Left hindlimb (tissue), 1 donor: Measurements from ENCODE around the gene MAP3K10.

ENCODE experiments used
- DNase-seq: peaks from one replicate; pipeline ENCODE4 v3.0.0-alpha.2; 2018

Gene MAP3K10

GRCh38 chr19:40234429-40235237, 43.4 kb downstream of the MAP3K10 start:
- no peak for DNase-seq

GRCh38 chr19:40235238-40236025, 44.2 kb downstream of the MAP3K10 start:
- no peak for DNase-seq

- no peak for DNase-seq
Observed at GRCh38 chr19:40236026-40236355, 44.8 kb downstream of the MAP3K10 start.

DNA sequence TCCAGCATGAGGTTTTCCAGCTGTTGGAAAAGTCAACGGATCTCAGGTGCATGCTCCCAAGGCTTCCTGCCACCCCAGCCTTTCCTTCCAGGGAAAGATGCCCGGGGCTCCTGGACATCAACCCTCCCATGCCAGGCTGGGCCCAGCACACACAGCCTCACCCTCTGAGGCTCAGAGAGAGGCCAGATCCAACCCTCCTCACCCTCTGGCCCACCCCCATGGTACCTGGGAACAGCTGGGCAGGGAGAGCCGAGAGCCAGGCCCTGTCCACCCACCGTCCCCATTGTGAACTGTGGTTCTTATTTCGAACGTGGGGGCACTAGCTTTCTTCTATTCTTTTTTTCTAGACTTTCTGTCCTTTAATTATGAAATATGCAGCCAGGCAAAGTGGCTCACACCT, 45.1 kb downstream of the MAP3K10 start:
- DNase-seq, result no peak

DNA sequence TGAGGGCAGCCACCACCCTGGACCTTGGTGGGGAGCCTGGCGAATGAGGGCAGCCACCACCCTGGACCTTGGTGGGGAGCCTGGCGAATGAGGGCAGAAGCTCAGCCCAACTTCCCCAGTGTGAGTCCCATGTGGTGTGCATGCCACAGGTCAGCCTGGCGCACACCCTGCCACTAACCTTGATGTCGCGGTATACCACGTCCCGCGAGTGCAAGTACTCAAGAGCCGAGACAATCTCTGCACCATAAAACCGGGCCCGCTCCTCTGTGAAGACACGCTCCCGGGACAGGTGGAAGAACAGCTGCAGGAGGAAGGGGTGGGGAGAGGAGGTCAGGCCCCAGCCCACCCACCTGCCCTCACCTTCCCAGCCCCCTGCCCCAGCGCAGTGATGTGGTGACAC, 46.6 kb downstream of the MAP3K10 start:
- no peak for DNase-seq

DNA sequence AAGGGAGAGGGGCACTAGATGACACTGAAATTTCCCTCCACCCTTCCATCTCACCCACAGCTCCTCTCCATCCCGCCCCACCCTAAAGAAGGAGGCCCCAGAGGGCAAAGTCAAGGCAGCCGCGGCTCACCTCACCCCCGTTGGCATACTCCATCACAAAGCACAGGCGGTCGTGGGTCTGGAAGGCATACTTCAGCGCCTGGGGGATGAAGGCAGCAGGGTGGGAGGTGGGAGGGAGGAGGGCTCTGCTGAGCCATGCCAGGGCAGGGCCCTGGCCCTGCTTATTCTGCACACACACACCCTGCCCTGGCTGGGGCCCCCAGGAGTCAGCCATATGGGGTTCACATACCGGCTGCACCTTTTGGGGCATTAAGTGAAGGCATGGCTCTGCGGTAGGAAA, 47.5 kb downstream of the MAP3K10 start:
- no peak for DNase-seq

- DNase-seq, result no peak
Observed at GRCh38 chr19:40239415-40240226, 48.4 kb downstream of the MAP3K10 start.

DNA sequence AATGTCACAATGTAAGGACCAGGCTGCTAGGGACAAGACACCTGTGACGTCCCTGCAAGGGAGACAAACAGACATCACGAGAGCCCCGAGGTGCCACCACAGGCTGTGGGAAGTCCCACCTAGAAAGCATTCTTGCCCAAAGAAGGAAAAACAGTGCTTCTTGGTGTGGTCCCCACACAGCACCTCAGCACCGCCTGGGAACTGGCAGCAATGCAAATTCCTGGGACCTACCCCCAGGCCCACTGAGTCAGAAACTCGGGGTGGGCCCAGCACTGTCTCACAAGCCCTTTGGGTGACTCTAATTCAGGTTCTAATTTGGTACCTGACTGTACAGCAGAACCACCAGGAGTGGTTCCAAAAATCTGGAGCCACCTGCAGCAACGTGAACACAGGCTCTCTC, 49.1 kb downstream of the MAP3K10 start:
- DNase-seq, result no peak

GRCh38 chr19:40241125-40241808, 50.0 kb downstream of the MAP3K10 start:
- DNase-seq, result no peak

DNA sequence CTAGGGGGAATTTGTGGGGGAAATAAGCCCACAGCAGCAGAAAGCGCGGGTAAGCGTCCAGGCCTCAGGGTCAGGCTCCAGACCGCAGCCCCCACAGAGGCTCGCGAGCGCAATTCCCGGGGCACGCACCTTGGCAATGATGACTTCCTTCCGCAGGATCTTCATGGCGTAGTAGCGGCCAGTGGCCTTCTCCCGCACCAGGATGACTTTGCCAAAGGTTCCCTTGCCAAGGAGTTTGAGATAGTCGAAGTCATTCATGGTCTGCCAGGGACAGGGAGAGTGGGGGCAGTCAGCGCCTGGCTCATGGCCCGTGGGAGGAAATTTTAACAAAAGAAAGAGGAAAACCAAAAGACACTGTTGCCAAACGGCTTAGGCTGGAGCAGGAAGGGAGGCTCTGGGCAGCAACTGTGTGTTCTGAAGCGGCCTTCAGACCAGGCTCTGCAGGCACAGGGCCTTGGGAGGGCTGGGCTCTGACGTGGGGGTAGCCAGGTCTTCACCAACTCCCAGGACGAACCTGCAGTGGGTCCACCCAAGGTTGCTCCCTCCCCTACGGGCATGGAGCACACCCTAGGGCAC, 50.7 kb downstream of the MAP3K10 start:
- DNase-seq, result no peak

DNA sequence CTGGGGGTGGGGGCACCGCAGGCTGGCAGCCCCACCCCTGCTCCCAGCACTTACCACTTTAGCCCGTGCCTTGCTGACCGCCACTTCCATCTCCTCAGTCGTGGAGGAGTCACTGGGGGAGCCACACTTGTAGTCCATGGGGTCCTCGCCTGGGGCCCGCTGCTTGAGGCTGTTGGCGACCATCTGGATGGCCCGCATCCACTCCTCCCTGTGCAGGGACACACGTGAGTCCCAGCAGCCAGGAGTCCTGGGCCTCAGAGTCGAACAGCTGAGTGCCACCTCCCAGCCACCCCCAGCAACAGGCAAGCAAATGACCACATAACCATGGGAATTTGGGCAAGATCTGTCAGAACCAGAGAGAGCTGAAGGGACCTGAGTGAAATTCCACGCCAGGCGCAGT, 51.3 kb downstream of the MAP3K10 start:
- DNase-seq, result no peak

- no peak for DNase-seq
Observed at GRCh38 chr19:40243181-40243580, 52.0 kb downstream of the MAP3K10 start.

- no peak for DNase-seq
Observed at GRCh38 chr19:40244579-40245317, 53.5 kb downstream of the MAP3K10 start.

- no peak for DNase-seq
Observed at GRCh38 chr19:40245506-40246128, 54.4 kb downstream of the MAP3K10 start.

DNA sequence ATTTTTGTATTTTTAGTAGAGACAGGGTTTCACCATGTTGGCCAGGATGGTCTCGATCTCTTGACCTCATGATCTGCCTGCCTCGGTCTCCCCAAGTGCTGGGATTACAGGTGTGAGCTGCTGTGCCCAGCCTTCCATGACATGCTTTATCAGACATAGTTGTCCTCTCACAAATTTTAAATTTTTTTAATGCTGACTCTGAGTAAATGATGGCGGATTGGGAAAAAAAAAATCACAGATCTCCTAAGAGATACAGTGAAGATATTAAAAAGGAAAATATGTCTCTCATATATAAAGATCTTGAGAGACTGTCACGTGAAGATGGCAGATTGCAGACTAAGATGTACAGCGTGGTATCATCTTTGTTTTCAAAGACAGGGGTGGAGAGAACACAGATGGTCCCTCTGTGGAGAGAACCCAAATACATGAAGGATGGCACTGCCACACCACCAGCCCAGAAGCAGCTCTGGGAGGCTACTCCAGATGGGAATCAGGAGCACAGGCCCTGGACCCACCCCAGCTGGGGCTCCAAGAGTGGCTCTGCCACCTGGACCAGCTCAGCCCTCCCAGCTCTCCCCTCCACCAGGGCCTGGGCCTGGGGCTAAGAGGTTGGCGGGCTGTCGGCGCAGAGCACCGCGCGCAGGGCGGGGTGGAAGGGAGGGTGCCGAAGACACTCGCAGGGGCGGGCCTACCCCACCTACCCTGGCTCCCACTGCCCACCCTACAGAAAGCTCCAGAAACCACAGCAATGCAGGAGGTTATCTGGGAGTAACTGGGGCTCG, 55.3 kb downstream of the MAP3K10 start:
- DNase-seq, result no peak

- DNase-seq, result no peak
Observed at GRCh38 chr19:40247178-40247577, 56.0 kb downstream of the MAP3K10 start.

- DNase-seq, result no peak
Observed at GRCh38 chr19:40247735-40248262, 56.6 kb downstream of the MAP3K10 start.

- no peak for DNase-seq
Observed at GRCh38 chr19:40249201-40249600, 58.0 kb downstream of the MAP3K10 start.

- no peak for DNase-seq
Observed at GRCh38 chr19:40249781-40250180, 58.6 kb downstream of the MAP3K10 start.

GRCh38 chr19:40251244-40251643, 60.0 kb downstream of the MAP3K10 start:
- no peak for DNase-seq
